ENCODE measurements around the gene F3.
A peak's percentile ranks its signal among the peaks of the same experiment; 100 is the strongest.

Gene F3

DNA sequence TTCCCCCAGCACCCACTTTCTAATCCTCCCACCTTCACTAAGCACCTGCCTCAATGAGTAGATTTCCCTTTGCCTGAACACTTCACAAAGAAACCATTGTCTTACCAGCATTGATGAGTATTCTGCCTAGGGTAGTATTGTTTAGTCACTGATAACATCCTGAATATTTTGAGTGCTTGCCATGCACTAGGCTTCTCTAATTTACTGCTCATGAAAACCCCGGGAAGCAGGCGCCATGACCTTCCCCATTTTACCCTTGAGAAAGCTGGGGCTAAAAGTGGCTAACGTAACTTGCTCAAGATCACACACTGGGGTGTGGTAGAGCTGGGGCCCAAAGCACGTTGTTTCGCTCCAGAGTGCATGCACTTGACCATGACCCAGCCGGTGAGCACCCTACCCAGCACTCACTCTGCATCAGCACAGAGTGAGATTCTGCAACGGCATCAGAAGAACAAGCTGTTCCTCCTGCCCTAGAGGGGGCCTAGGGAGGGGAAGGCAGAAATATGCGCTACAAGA is 10.6 kb upstream of the F3 start:
- DNase-seq (ENCODE audit: low read depth), result no peak

DNA sequence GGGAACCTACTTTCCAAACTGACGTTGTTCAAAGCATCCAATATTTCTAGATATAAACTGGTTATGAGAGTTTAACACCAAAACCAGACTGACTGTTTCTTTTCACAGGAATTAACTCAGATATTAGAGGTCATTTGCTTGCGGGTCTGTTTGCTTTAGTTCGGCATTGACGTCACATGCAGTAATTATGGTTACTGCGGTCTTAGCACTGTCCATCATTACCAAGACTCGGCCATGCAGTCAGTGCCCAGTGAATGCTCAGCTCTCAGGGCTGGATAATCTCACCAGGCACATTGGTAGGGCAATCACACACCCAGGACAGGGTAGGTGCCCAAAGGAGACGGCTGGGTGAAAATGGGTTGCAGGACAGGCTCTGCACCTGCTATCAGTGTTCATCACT is 9.9 kb upstream of the F3 start:
- no peak for DNase-seq (ENCODE audit: low read depth)

DNA sequence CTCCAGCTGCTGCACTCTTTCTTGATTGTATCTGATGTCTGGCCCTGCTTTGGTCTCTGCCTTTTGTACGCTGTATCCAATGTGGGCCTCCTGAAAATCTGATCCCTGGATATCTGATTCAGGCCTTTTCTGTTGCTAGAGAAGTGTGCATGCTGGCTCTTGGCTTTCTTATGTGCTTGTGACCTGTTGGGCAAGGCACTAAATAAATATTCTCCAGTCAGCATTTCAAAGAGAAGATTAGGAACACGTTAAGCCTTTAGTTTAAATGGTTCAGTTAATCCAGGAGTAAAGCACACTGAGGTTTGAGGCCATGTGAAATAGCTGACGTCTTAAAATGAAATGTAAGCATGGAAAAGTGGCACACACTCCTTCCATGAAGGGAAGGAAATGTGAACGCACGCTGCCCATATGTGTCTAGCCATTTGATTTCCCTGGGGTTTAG is 9.3 kb upstream of the F3 start:
- DNase-seq (ENCODE audit: low read depth), result no peak

DNA sequence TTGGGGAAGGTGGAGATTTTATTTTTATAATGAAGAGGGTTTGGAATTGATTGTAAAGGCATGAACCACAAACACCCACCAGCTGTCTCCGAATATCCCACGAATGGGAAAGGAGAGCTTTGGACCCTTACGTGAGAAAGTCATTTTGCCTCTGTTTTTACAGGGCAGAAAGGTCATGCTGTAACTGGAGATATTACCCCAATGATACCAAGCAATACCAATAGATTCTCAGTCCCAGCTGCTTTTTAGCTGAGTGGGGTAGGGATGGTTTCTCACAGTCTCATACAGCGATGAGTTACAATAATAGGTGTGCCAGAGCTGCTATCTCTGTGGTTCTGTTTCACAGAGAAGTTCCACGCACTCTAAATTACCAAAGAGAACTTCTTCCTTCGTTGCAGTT is 8.8 kb upstream of the F3 start:
- DNase-seq (ENCODE audit: low read depth), result no peak

DNA sequence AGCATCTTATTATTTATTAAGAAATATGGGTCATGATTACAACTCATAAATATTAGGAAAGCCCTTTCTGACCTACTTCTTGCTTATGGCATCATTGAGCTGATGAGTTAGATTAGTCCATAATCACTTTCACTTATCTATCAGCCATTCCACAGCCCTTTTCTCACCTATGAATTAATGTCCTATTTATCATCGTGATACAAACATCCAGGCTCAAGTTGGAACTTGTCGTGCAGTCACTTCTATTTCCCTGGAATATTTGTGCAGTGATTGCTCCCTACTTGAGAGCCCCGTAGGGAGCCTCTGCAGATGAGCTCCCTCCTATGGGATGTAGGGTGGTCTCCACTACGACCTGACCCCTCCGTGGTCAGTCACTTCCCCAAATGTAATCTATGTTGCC is 8.1 kb upstream of the F3 start:
- DNase-seq (ENCODE audit: low read depth), result no peak

DNA sequence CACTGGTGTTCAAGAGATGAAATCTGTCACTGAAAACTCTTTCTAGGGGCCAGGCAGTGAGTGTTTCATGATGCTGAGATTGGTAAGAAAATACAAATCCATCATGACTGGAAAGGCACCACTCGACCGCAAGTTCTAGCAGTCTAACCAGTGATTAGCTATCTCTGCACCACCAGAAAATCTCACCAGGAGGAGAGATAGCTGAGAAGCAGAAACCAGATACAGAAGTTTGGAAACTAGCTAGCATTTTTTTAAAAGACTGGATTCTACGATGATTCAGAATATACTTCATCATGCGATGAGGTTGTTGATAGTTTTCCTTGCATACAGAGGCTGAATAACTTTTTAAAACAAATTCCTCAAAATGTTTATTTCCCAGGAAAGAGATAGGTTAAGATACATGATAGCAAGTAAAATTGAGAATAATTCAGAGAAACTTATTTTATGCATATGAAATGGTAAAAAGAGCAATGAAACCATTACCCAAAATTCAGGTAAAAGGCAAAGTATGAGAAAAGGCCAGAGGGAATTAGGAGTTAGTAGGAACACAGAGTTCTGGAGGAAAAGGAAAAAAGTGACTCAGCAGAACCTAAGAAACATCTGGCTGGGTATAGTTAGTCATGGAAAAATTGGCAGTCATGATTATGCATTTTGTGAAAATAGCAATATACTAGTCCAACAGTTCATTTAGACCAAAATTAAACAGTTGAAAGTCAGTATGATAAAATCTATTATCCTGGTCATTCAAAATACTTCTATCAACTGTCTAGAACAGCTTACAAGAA is 3.3 kb upstream of the F3 start:
- peak; percentile 52 for DNase-seq (ENCODE audit: low read depth)

DNA sequence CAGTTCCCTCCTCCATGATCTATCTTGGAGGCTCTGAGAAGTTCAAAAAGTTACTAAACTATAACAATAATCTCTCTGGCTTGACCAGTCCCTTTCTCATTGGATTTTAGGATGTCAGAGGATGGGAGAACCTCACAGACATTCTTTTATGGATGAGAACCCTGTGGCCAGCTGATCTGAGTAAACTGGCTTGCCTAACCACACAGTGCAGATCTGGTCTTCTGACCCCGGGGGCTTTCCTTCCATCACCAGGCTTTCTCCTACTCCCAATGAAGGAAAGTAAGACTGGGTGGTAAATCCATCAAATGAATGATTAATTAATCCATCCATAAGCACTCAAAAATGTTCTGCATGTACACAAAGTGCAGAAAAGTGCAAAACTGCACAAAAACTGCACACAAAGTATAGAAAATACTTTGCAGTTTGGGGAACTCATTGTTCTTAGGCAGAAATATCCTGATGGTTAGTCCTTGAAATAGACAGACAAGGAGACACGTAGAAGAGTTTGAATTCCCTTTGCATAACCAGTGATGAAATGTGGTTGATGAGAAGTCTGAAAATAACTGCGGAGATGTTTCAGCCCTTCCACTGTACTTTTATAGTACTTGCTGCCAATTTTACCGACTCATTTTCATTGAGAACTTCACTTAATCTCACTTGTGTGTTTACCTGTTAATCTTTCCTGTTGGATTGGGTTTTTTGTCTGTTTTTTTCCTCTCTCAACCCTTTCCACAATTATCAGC is 2.5 kb upstream of the F3 start:
- DNase-seq (ENCODE audit: low read depth), result peak; percentile 54

DNA sequence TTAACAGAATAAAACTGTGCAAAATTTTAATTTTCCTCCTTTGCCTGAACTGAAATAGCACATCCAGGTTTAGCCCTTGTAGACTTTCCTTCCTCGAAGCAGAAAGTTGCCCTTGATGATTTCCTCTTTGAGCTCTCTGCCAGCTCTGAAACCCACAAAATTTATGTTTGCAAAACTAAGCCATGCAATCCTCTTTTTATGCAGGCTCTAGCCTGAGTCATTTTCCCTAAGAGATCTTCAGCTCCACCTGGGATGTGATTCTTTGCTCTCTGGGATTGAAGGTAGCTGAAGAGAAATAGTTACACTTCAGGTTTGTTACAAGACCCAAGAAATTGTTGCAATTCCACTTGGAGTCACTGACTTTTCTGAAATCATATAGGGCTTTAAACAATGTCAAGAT is 1.4 kb upstream of the F3 start:
- no peak for DNase-seq (ENCODE audit: low read depth)

DNA sequence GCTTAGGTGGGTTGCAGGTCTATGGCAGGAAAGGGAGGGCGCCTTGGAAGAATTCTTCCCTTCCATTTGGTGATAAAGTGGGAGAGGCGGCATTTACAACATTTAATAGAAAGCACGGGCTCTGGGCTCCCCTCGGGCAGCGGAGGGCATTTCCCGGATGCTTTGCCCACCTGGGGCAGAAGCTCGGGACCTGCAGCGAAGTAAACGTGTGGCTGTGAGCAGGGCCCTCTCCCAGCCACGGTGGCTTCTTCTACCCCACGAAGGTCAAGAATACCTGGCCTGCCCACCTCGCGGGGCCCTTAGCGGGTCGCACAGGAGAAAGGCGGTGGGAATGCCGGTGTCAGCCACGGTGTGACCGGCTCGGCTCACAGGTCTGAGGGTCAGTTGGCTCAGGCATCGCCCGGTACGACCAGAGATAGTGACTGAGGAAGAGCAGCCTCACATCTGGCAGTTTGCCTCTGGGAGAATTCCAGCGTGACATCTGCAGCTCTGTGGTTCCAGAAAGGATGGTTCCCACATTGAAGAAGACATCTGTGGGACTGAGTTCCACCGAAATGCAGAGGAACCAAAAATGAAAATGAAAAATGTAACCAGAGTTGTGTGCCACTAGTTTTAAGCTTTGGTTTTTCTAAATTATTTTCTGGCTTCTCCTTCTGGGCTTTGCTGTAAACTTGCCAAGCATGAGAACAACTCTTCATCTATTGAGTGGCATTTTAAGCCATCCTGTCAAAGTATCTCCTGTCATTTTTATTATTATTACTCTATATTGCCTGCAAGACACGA is 720 bp upstream of the F3 start:
- peak; percentile 90 for DNase-seq (ENCODE audit: low read depth)

DNA sequence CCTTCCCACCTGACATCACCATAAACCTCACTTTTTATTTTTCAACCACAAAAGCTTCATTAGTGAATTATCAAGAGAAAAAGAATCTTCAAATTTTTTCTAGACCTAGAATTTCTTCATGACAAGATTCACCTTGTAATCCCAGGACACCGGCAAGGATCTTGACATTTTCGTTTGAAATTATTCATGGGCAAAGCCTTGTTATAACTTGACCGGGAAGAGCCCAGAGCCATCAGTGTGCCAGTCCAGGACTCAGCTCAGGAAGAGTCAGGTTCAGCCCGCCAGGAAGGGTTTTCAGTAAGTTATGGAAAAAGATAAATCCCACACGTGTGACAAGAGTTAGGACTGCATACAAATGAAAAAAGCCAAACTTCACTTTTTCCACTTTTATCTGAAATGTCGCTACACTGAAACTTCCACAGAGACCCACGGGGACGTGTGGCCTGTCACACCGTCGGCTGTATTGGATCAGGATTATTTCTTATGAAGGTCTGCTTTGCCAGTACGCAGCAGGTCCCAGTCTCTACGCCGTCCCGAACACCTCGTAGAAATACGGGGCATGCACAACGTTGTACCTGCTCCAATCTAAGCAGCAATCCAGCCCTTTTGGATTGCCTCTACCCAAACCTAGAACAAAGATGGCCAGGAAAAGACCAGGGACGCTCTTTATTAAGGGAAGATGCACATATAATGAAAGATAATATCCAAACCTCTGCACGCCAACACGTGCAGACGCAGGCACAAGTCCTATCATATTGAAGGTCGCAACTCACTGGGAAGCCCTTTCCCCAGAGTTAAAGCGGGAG is 916 bp downstream of the F3 start:
- no peak for DNase-seq (ENCODE audit: low read depth)

DNA sequence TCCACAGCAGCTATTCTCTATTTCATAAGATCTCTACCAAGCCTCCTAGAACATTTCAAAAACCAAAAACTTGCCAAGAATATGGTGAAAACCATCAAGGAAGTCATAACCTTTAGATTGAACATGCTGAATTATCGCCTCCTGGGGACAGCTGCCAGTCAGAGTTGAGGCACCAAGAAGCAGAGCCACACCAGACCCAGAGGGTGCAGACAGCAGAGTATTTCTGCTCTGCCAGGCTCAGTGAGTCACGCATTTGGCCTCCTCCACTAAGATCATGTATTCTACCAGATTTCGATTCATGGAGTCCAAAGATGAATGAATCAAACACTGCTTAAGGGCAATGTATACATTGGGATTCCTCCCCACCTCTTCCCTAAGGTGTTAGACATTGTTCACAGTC is 2.1 kb downstream of the F3 start:
- no peak for DNase-seq (ENCODE audit: low read depth)

DNA sequence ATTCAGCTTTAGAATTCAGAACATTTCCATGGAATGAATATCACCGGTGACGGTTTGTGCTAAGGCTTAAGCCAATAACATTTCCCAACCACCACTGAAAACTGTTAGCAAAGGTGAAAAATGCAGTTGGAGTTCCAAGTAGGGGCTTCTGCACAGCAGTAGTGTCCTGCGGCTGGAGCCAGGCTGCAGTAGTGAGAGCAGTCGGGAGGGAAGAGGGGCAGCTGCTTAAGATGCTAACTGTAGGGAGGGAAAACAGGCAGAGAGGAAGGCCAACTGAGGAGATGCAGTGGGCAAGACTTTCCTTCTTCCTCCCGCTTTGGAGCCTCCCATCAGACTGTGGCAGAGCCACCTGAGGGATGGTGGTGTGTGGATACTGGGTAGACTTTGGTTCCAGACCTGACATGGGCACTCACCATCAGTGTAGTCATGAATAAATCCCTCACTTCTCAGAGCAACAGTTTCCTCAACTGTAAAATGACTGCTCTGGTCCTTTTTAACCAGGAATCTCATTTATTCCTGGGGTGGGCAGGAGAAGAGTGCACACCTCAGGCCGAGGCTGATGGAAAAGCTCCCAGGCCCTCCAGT is 3.2 kb downstream of the F3 start:
- no peak for DNase-seq (ENCODE audit: low read depth)

DNA sequence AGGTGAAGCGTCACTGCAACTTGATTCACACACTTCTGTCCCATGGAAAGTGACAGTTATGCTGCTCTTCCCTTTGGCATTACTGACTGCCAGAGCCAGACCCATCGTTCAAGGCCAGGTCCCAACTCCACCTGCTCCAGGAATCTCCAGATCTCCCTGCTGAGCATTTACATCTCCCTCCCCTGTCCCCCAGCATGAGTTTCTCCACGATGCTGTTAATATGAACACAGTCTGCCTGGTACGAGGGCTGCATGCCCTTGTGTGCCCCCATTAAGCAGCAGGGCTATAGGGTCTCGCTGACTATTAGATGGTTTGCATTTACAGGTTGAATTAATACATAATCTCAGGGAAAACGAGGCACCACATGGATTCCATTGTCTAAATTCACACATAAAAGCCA is 4.3 kb downstream of the F3 start:
- DNase-seq (ENCODE audit: low read depth), result no peak

DNA sequence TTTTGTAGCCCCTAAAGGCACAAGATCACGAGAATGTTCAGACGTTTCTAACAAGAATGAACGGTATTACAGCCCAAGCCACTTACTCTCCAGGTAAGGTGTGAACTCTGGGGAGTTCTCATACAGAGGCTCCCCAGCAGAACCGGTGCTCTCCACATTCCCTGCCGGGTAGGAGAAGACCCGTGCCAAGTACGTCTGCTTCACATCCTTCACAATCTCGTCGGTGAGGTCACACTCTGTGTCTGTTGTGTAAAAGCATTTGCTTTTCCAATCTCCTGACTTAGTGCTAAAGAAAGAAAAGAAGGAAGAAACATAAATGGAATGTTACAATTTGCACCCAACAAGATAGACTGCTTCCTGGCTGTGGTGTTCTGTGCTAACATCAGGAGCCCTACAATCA is 5.7 kb downstream of the F3 start:
- no peak for DNase-seq (ENCODE audit: low read depth)

DNA sequence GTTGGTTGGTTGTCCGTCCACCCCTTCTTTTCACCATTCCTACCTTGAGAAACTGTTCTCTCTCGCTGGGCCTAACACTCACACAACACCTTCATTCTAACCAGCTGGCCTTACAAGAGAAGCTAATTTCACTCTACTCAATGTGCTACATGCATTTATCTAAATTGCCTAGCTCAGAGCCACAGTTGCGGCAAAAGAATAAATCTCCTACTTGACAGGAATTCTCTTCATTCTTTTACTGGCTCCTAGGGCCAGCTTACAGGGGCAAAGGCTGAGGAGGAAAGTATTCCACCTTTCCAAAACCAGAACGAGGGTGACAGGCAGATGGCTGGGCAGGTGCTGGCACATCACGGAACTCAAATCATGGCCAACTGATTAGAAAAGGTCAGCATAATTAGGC is 6.5 kb downstream of the F3 start:
- DNase-seq (ENCODE audit: low read depth), result no peak

DNA sequence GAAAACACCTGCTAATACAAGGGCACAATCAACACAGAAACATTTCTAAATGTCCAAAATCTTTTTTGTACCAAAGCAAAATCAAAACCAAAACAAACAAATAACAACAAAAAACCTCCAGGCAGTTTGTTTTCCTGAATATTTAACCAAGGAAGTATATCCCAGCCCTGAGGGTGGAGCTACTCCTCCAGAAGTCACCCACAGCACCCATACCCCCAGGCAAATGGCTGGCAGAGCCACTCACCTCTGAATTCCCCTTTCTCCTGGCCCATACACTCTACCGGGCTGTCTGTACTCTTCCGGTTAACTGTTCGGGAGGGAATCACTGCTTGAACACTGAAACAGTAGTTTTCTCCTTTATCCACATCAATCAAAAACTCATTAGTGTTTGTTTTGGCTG is 9.5 kb downstream of the F3 start:
- DNase-seq (ENCODE audit: low read depth), result no peak

DNA sequence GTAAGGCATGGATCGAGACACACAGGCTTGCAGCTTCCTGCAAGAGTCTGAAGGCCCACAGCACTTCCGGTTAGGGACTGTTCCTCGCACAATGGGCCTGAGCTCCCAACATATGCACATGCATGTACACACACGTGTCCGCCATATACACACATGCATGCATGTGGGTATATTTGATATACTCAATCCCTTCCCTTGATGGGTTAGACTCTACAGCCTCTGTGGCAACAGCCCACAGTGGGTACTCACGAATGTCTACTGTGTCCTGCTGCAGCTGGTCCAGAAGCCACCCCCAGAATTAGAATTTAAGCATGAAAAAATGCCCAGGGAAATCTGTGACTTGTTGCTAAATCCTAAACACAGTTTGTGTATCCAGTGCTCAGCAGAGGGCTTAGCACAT is 9.9 kb downstream of the F3 start:
- DNase-seq (ENCODE audit: low read depth), result no peak

DNA sequence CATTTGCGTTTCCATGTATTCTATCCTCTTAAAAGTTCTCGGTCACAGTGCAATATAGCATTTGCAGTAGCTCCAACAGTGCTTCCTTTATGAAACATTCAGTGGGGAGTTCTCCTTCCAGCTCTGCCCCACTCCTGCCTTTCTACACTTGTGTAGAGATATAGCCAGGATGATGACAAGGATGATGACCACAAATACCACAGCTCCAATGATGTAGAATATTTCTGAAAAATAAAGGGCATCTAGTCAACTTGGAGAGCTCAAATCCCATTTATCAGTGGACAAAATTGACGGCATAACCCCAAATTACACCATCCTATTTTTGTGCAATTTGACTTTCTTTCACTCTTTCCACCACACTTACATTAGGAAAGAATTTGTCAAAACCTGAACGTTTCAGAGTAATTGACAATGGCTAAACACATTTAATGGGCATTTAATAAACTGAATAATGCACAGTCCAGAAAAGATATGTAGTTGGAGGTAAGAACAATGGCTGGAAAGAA is 11.1 kb downstream of the F3 start:
- DNase-seq (ENCODE audit: low read depth), result no peak

DNA sequence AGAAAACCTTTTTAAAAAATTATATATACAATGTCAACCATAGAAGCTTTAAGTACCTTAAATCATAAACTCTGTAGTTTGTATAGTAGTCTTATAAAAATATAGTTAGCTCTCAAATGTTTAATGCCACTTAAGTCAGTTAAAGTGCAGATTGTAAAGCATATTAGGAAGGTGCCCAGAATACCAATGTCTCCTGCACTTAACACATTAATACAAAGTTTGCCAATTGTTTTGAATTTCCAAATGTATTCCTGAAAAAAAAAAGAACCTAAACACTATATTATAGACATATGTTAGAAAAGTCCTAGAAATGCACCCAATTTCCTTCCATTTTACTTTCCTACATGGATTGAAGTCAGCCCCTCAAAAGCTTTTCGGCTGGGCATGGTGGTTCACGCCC is 12.1 kb downstream of the F3 start:
- DNase-seq (ENCODE audit: low read depth), result no peak

DNA sequence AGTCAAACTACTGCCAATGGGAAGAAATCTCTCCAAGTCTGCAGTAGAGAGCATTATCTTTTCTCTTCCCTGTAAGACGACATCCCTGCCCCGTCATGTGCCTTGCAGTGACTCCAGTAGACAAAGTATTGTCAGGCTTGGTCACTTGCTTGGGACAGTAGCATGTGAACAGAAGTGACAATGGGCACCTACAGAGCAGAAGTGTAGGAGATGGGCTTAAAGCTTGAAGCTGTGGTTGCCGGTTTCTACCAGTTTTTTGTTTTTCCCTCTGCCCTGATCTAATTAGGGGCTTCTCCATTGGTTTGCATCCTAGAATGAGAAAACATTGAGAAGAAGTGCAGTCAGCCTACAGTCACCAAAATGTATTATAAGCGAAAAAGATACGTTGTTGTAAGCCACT is 12.7 kb downstream of the F3 start:
- DNase-seq (ENCODE audit: low read depth), result no peak

DNA sequence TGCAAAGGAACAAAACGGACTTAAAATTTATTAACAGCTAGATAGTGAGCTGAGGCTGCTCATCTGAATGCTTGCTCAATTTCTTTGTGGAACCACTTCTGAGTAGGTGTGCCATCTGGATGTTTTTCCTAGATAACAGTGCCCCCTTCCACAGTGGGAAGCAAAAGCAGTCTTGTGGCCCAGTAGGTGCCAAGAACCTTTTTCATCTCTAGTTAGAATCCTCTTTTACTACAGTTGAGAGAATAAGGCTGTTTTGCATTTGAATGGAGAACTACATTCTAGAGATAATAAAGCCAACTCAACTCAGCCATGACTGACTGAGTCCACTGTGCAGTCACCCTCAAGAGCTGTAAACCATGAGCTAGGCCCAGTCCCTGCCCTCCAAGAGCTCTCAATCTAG is 13.3 kb downstream of the F3 start:
- no peak for DNase-seq (ENCODE audit: low read depth)

Data from GM04504 (cell line).